Keratinocyte (primary cell): ENCODE results near the gene DHRSX.

Experiments
- EZH2 ChIP-seq: IDR thresholded peaks from one replicate; pipeline ENCODE4 v1.6.1; 2012; ENCODE audit warnings: inconsistent platforms, mild to moderate bottlenecking, low read length, moderate library complexity
- TF ChIP-seq, protein P1 (sequence below), 3 experiments: IDR thresholded peaks in 1 of 3; conservative IDR thresholded peaks in 1 of 3; optimal IDR thresholded peaks in 1 of 3; 2 replicates in 2 of 3; 3 replicates in 1 of 3; pipeline versions ENCODE3 to v1.5.1; 2011; ENCODE audit warnings: low read length in 3 of 3, mild to moderate bottlenecking in 3 of 3, moderate library complexity in 2 of 3, control low read depth in 1 of 3, inconsistent platforms in 1 of 3; ENCODE audit not compliant: insufficient read depth in 2 of 3; ENCODE audit errors: extremely low read depth in 1 of 3

- TF ChIP-seq, protein P1, sequence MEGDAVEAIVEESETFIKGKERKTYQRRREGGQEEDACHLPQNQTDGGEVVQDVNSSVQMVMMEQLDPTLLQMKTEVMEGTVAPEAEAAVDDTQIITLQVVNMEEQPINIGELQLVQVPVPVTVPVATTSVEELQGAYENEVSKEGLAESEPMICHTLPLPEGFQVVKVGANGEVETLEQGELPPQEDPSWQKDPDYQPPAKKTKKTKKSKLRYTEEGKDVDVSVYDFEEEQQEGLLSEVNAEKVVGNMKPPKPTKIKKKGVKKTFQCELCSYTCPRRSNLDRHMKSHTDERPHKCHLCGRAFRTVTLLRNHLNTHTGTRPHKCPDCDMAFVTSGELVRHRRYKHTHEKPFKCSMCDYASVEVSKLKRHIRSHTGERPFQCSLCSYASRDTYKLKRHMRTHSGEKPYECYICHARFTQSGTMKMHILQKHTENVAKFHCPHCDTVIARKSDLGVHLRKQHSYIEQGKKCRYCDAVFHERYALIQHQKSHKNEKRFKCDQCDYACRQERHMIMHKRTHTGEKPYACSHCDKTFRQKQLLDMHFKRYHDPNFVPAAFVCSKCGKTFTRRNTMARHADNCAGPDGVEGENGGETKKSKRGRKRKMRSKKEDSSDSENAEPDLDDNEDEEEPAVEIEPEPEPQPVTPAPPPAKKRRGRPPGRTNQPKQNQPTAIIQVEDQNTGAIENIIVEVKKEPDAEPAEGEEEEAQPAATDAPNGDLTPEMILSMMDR (optimal IDR thresholded peaks at IDR 0.05 in 1 of 3, IDR thresholded peaks at IDR 0.05 in 1 of 3, conservative IDR thresholded peaks at IDR 0.05 in 1 of 3; ENCODE audit: extremely low read depth in 1 of 3, insufficient read depth in 2 of 3, low read length in 3 of 3) = no peak
- TF ChIP-seq EZH2 = no peak
Measured at GRCh38 chrX:2325076-2325784, 175.5 kb downstream of the DHRSX start.
